Heart right ventricle (tissue), 16 donors: ENCODE measurements around the gene KCNMA1. TPM values are rescaled to one million over a fixed set of nuclear protein-coding genes. Genes with fewer than 3 reads are reported as not detected.

Source experiments
- ATAC-seq, 8 donors: fragments of 200-7000 bp; cut with Tn5 transposase; one replicate each; pipeline ENCODE4 v1.9.1; 2020; ENCODE audit warnings: mild to moderate bottlenecking in 8 of 8, moderate library complexity in 8 of 8, moderate number of reproducible peaks in 1 of 8
- DNase-seq, 2 donors: peaks; one replicate each; pipeline ENCODE4 v3.0.0-alpha.2; 2020
- H3K27ac ChIP-seq, 10 donors: fragments of 200-600 bp; sonication (generic) in 2 of 10; one replicate each; pipeline versions ENCODE4 v1.5.0 to v1.8.0; 2020 to 2022; ENCODE audit warnings: mild to moderate bottlenecking in 3 of 10
- H3K27me3 ChIP-seq, 7 donors: fragments of 200-600 bp; one replicate each; pipeline ENCODE4 v1.8.0; 2021 to 2022; ENCODE audit warnings: mild to moderate bottlenecking in 2 of 7
- H3K36me3 ChIP-seq, 9 donors: fragments of 200-600 bp; sonication (generic) in 1 of 9; one replicate each; pipeline versions ENCODE4 v1.5.0 to v1.8.0; 2020 to 2022; ENCODE audit warnings: mild to moderate bottlenecking in 2 of 9
- H3K4me1 ChIP-seq, 9 donors: fragments of 200-600 bp; sonication (generic) in 1 of 9; one replicate each; pipeline versions ENCODE4 v1.5.0 to v1.8.0; 2020 to 2022; ENCODE audit warnings: mild to moderate bottlenecking in 4 of 9
- H3K4me3 ChIP-seq, 10 donors: fragments of 200-600 bp; sonication (generic) in 2 of 10; one replicate each; pipeline versions ENCODE4 v1.5.0 to v1.8.0; 2020 to 2022; ENCODE audit warnings: mild to moderate bottlenecking in 7 of 10, moderate library complexity in 2 of 10
- H3K9me3 ChIP-seq, 11 donors: fragments of 200-600 bp in 10 of 11; sonication (generic) in 2 of 11; one replicate each; pipeline versions ENCODE4 v1.5.0 to v1.8.0; 2013 to 2022; ENCODE audit warnings: mild to moderate bottlenecking in 2 of 11, control low read depth in 1 of 11, moderate library complexity in 1 of 11
- CTCF ChIP-seq, 9 donors: fragments of 200-600 bp; sonication (generic) in 2 of 9; IDR thresholded peaks; one replicate each; pipeline versions ENCODE4 v1.5.0 to v1.8.0; 2021 to 2022; ENCODE audit warnings: antibody characterized with exemption in 9 of 9, mild to moderate bottlenecking in 5 of 9, moderate library complexity in 1 of 9
- WGBS, 2 donors: extraction: QIAGEN DNeasy Blood & Tissue Kit; methylation state at CpG; one replicate each; pipeline ENCODE4 v1.1.7; 2013; ENCODE audit warnings: inconsistent platforms in 1 of 2; 5-methylcytosine and 5-hydroxymethylcytosine counted together
- intact Hi-C, 10 donors: fragments of 100-400 bp; cut with DNase I; formaldehyde crosslinking; loops; one replicate each; pipeline versions ENCODE4 v1.11.1 to v1.14.2; 2022
- polyA plus RNA-seq, 2 donors: library from polyadenylated mRNA; stranded (reverse); fragments of 200-250 nt; gene quantifications; one replicate each; pipeline ENCODE4 v1.2.3, GENCODE V29; 2013
- total RNA-seq, 10 donors: library from RNA; stranded (reverse); fragmentation: NEBNext Ultra II Directional in 3 of 10; extraction: Animal tissue kit (Norgen Biotek cat#: 25700) in 3 of 10; gene quantifications; one replicate each; pipeline versions ENCODE4 v1.2.1 to v1.2.4, GENCODE V29; 2021 to 2023
- donor health status: Arrhythmogenic right ventricular cardiomyopathy.
- donor health status: ischemic (EF 13 %, LVEDD 7.1; RV severe dilation, severe dysfunction).
- donor health status: healthy with polysubstance abuse.
- donor health status: DM: no; HTN: yes; CAD: no.
- donor health status: DM: no; HTN: no; CAD: no.
- donor health status: ischemic (EF 25% LVEDD 6.9; RV normal size, moderate dysfunction).
- donor health status: ischemic (EF 25% LVEDD 5.7; RV mildly dilated, moderate dysfunction).
- donor health status: healthy.
- donor health status: DM: yes; HTN: yes; CAD: no.
- donor health status: Ischemic cardiomyopathy.
- donor health status: ischemic (EF 35%, LVEDD 5.7; RV mildly dilated, moderate dysfunction).
- donor health status: nonischemic (EF 11% LVEDD 7.7; RV severe dilation, severe dysfunction).
- donor health status: DM: yes; HTN: yes; CAD: no.
- donor health status: PGD.
- donor health status: ischemic (EF 29% LVEDD 5.4; RV normal size, mild dysfunction).
- donor health status: nonischemic (EF 23%, LVEDD 6.1; RV moderate dilation, normal function).

KCNMA1 gene
- total and polyA plus RNA-seq, 12 donors = 0.59 to 5.3 (median 1.6) TPM

- WGBS, 2 donors = 87 to 96% methylated on average over 3 of the region's 3 CpGs
- intact Hi-C loops = no loop called here
- H3K27ac ChIP-seq = no peak overlapping the region
- no peak for TF ChIP-seq CTCF (IDR thresholded peaks at IDR 0.05)
- H3K9me3 ChIP-seq = no peaks in the 10 kb centered on the region
- ATAC-seq (no peak), DNase-seq (no peak)
- H3K4me1 ChIP-seq = no peaks in the 10 kb centered on the region
- H3K36me3 ChIP-seq = no peaks in the 10 kb centered on the region
- peaks cover 0 to 8% (median 0%) of the 10 kb centered on the region in 7 donors for H3K27me3 ChIP-seq
- no peak overlapping the region for H3K4me3 ChIP-seq
Measured at GRCh38 chr10:76977046-76977445, 660.6 kb downstream of the KCNMA1 start.

GRCh38 chr10:76976142-76976541 is 661.5 kb downstream of the KCNMA1 start:
- Histone ChIP-seq H3K4me3 (no peak overlapping the region), H3K9me3 (no peaks in the 10 kb centered on the region), H3K36me3 (no peaks in the 10 kb centered on the region), H3K4me1 (no peaks in the 10 kb centered on the region), H3K27me3 (peaks cover 0 to 7% (median 0%) of the 10 kb centered on the region in 7 donors), H3K27ac (no peak overlapping the region)
- no peak for ATAC-seq
- DNase-seq = no peak
- no peak for TF ChIP-seq CTCF (IDR thresholded peaks at IDR 0.05)
- 90 to 98% methylated on average over 1 of the region's 1 CpG for WGBS, 2 donors
- intact Hi-C loops = no loop called here

GRCh38 chr10:76975126-76975525 is 662.5 kb downstream of the KCNMA1 start:
- intact Hi-C loops = no loop called here
- Histone ChIP-seq H3K27ac (no peak overlapping the region), H3K36me3 (no peaks in the 10 kb centered on the region), H3K27me3 (no peaks in the 10 kb centered on the region), H3K4me1 (no peaks in the 10 kb centered on the region), H3K4me3 (no peak overlapping the region), H3K9me3 (no peaks in the 10 kb centered on the region)
- no peak for DNase-seq
- no peak for ATAC-seq
- no peak for TF ChIP-seq CTCF (IDR thresholded peaks at IDR 0.05)
- WGBS, 2 donors = 71 to 80% methylated on average over 6 of the region's 6 CpGs

- Histone ChIP-seq H3K27me3 (no peaks in the 10 kb centered on the region), H3K36me3 (no peaks in the 10 kb centered on the region), H3K27ac (no peak overlapping the region), H3K4me3 (no peak overlapping the region), H3K9me3 (no peaks in the 10 kb centered on the region), H3K4me1 (no peaks in the 10 kb centered on the region)
- ATAC-seq = no peak
- intact Hi-C loops = no loop called here
- TF ChIP-seq CTCF (IDR thresholded peaks at IDR 0.05) = no peak
- 83 to 89% methylated on average over 10 of the region's 10 CpGs for WGBS, 2 donors
- no peak for DNase-seq
Measured at GRCh38 chr10:76974017-76974691, 663.5 kb downstream of the KCNMA1 start.
